Cardiac muscle cell (in vitro differentiated cells and primary cell): ENCODE results near the gene CLCN1. TPM values are rescaled to one million over a fixed set of nuclear protein-coding genes. Genes with fewer than 3 reads are reported as not detected.
A peak's percentile ranks its signal among the peaks of the same experiment; 100 is the strongest.

ENCODE experiments used
- DNase-seq, 2 donors: peaks; one replicate each; pipeline versions ENCODE4 v3.0.0 to v3.0.0-alpha.2; 2010 to 2017; ENCODE audit warnings: low read depth in 1 of 2, low spot score in 1 of 2
- H3K27ac ChIP-seq: fragments of 200-600 bp; sonication (generic); 2 replicates; pipeline ENCODE4 v1.5.1; 2016
- H3K27me3 ChIP-seq: fragments of 200-600 bp; sonication (generic); 2 replicates; pipeline ENCODE4 v1.6.0; 2016; ENCODE audit warnings: control low read depth
- H3K36me3 ChIP-seq: fragments of 200-600 bp; sonication (generic); 2 replicates; pipeline ENCODE4 v1.5.1; 2016; ENCODE audit warnings: control low read depth
- H3K4me1 ChIP-seq: fragments of 200-600 bp; sonication (generic); 2 replicates; pipeline ENCODE4 v1.8.1; 2017; ENCODE audit warnings: low read depth, mild to moderate bottlenecking, mixed run types
- H3K4me3 ChIP-seq: fragments of 200-600 bp; sonication (generic); 2 replicates; pipeline ENCODE4 v1.5.1; 2016; ENCODE audit warnings: mild to moderate bottlenecking
- H3K9me3 ChIP-seq: fragments of 200-600 bp; sonication (generic); 2 replicates; pipeline ENCODE4 v1.5.1; 2017; ENCODE audit warnings: low read depth, mild to moderate bottlenecking, control low read depth
- polyA plus RNA-seq: library from polyadenylated mRNA; unstranded; fragments of >200 nt; fragmentation: Nextera tagmentation; extraction: Ambion mirVana; gene quantifications from 2 replicates; pipeline ENCODE4 v1.2.1, GENCODE V29; 2016
- total RNA-seq: library from RNA; depleted of rRNA; stranded (reverse); fragments of >200 nt; gene quantifications from 2 replicates; pipeline ENCODE4 v1.2.3, GENCODE V29; 2016
- TF ChIP-seq, protein P1 (sequence below): IDR thresholded peaks from 2 replicates; pipeline ENCODE4 v1.5.1; 2012; ENCODE audit warnings: low read depth, mild to moderate bottlenecking, low read length

CLCN1 gene
- total and polyA plus RNA-seq, 2 experiments from 2014 or later = not detected

- TF ChIP-seq, protein P1, sequence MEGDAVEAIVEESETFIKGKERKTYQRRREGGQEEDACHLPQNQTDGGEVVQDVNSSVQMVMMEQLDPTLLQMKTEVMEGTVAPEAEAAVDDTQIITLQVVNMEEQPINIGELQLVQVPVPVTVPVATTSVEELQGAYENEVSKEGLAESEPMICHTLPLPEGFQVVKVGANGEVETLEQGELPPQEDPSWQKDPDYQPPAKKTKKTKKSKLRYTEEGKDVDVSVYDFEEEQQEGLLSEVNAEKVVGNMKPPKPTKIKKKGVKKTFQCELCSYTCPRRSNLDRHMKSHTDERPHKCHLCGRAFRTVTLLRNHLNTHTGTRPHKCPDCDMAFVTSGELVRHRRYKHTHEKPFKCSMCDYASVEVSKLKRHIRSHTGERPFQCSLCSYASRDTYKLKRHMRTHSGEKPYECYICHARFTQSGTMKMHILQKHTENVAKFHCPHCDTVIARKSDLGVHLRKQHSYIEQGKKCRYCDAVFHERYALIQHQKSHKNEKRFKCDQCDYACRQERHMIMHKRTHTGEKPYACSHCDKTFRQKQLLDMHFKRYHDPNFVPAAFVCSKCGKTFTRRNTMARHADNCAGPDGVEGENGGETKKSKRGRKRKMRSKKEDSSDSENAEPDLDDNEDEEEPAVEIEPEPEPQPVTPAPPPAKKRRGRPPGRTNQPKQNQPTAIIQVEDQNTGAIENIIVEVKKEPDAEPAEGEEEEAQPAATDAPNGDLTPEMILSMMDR = no peak
- Histone ChIP-seq H3K4me1 (no peaks in the 10 kb centered on the region), H3K27ac (no peak overlapping the region), H3K27me3 (no peaks in the 10 kb centered on the region), H3K36me3 (no peaks in the 10 kb centered on the region), H3K4me3 (no peak overlapping the region), H3K9me3 (no peaks in the 10 kb centered on the region)
- no peak for DNase-seq
These were observed 57.4 kb downstream of the CLCN1 start for GRCh38 chr7:143373255-143373794.

DNA sequence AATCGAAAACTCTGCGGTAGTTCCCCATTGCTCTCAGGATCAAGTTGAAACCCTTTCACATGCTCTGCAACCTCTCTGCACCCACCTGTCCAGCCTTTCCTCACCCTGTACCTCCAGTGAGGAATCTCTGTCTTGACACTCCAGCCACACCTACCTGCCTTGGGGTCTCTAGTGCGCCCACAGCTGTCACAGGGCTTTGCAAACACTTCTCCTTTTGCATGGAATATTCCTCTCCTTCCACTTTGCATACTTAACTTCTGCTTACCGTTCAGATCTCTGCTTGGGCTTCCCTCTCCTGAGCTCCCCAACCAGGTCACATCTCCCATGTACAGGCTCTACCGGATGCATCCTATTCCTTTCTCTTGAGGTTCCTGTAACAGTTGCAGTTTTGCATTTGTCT lies 58.6 kb downstream of the CLCN1 start:
- Histone ChIP-seq H3K36me3 (no peaks in the 10 kb centered on the region), H3K27me3 (no peaks in the 10 kb centered on the region), H3K4me3 (no peak overlapping the region), H3K27ac (no peak overlapping the region), H3K4me1 (peaks cover 9% of the 10 kb centered on the region), H3K9me3 (no peaks in the 10 kb centered on the region)
- no peak for DNase-seq
- TF ChIP-seq, protein P1 = no peak

DNA sequence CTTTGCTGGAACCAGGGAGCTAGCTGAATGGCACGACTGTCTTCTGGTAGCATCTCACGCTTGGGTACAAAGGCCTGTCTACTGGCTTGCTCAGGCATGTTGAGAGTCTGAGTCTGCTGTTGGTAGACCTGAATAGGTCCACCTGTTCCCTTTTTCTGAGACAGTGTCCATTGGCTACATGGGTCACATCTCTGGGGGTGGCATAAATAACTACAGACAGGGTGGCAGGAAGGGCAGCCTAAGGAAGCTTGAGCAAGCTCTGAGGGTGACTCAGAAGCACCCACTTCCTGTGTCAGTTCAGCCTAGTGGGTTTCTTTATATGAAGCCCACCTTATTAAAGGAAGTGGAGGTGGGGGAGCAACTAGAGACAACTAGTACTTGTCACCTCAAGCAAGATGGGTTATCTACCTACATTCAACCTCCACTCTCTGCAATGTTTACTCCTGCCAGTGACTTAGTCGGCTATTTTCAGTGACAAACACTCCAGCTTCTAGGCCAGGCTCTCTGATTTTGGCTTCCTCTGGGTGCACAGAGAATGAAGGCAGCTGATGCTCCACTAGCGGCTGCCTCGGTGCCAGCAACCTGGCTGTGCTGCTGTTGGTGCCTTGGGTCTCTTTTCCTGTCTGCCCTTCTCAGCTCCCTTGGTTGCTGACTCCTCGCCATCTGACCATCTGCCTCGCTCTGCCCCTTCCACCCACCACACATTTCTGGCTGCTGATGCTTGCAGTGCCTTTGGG lies 59.6 kb downstream of the CLCN1 start:
- TF ChIP-seq, protein P1 = no peak
- DNase-seq = peak in 1 of 2 donors; percentile 3
- Histone ChIP-seq H3K9me3 (no peaks in the 10 kb centered on the region), H3K27ac (no peak overlapping the region), H3K36me3 (no peaks in the 10 kb centered on the region), H3K4me3 (no peak overlapping the region), H3K4me1 (peaks cover 12% of the 10 kb centered on the region), H3K27me3 (no peaks in the 10 kb centered on the region)

DNA sequence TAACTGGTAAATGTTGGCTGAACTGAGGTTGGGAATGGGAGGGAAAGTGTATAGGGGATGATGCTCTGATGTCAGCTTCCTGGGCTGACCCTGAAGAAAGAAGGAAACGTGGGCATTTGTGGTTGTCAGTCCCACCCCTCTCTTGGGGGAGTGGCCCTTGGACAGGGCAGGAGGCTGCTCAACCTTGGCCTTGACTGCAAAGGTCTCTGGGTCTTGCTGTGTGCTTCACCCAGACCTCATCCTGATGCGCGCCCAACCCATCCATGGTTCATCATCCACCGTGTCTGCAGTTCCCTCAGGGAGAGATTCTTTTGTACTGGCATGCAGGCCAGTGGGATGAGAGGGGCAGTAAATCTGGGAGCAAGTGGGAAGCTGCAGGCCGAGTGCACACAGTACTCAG lies 60.5 kb downstream of the CLCN1 start:
- TF ChIP-seq, protein P1 = no peak
- no peak for DNase-seq

GRCh38 chr7:143379611-143380259 lies 63.8 kb downstream of the CLCN1 start:
- TF ChIP-seq, protein P1 = no peak
- DNase-seq = no peak
- Histone ChIP-seq H3K36me3 (no peaks in the 10 kb centered on the region), H3K4me1 (peaks cover 18% of the 10 kb centered on the region), H3K27ac (peak overlapping the region; percentile 99), H3K9me3 (no peaks in the 10 kb centered on the region), H3K4me3 (peak overlapping the region; percentile 94), H3K27me3 (no peaks in the 10 kb centered on the region)

More for the DNA sequence above, 60.5 kb downstream of the CLCN1 start:
- Histone ChIP-seq H3K4me1 (peaks cover 12% of the 10 kb centered on the region), H3K9me3 (no peaks in the 10 kb centered on the region), H3K36me3 (no peaks in the 10 kb centered on the region), H3K4me3 (no peak overlapping the region), H3K27ac (no peak overlapping the region), H3K27me3 (no peaks in the 10 kb centered on the region)
